Erythroblast (primary cell): ENCODE measurements around the gene GABBR2.

Experiments
- GATA1 ChIP-seq: IDR thresholded peaks from 2 replicates; pipeline ENCODE4 v1.6.1; 2011; ENCODE audit warnings: low read depth, mild to moderate bottlenecking, control low read depth, low read length, moderate library complexity
- POLR2A ChIP-seq: IDR thresholded peaks from 2 replicates; pipeline ENCODE4 v1.6.1; 2011; ENCODE audit warnings: mild to moderate bottlenecking, low read length

DNA sequence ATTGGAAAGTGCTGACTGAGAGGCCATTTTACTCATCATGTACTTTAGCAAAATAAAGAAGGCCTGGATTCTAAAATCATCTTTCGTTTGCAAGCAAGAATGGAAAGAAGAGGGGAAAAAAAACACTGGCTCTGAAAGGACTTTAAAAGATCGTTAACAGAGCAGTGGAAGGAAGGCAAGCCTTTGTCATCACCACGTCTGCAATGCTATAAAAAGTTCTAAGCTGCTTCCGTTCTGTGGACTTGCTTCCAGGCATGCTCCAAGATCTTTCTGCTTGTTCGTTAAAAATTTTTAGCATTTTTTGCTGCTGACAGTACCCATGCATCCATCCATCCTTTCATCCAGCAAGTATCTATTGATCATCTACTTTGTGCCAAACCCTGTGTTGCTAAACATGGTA, 226.5 kb downstream of the GABBR2 start:
- no peak for TF ChIP-seq POLR2A
- TF ChIP-seq GATA1 = no peak
